Erythroblast (primary cell): ENCODE measurements around the gene PGLYRP1.

Experiments
- GATA1 ChIP-seq: IDR thresholded peaks from 2 replicates; pipeline ENCODE4 v1.6.1; 2011; ENCODE audit warnings: low read depth, mild to moderate bottlenecking, control low read depth, low read length, moderate library complexity
- POLR2A ChIP-seq: IDR thresholded peaks from 2 replicates; pipeline ENCODE4 v1.6.1; 2011; ENCODE audit warnings: mild to moderate bottlenecking, low read length

GRCh38 chr19:45973553-45974338 lies 49.1 kb downstream of the PGLYRP1 start, which contains the start of gene NOVA2:
- TF ChIP-seq POLR2A (no peak), GATA1 (no peak)
